RPMI7951 (cell line): ENCODE data around the gene ABCG2. TPM values are rescaled to one million over a fixed set of nuclear protein-coding genes. Genes with fewer than 3 reads are reported as not detected.
A peak's percentile ranks its signal among the peaks of the same experiment; 100 is the strongest.
"Not testable (repeated sequence)": the region's sequence is repeated elsewhere in the genome, so short reads cannot be mapped to it uniquely, and the experiment has no call there.

Experiments
- DNase-seq: peaks from one replicate; pipeline ENCODE4 v3.0.0-alpha.2; 2012; ENCODE audit warnings: low read depth
- total RNA-seq: library from RNA; depleted of rRNA; stranded (reverse); fragments of >200 nt; shearing (Covaris generic); gene quantifications from 2 replicates; pipeline ENCODE4 v1.2.3, GENCODE V29; 2014

Gene ABCG2
- total RNA-seq, 1 experiment from 2014 or later: 2.3 TPM

DNA sequence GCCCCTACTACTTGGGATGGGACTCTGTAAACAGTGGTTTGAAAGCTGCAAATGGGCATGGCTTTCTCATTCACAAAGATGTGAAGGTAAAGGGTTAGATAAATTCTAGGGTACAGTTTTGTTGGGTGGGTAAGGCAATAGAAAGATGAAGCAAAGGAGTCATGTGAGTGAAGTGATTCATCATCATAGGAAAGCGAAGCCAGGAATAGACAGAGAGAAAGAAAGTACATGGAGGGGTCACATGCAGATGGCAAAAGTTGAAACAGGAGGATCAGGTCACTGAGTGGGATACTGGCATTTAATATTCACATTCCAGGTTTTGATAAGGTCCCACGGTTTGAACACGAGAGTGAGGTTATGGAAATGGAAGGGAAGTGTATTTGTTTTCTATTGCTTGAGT lies 8.2 kb upstream of the ABCG2 start:
- peak; percentile 12 for DNase-seq

DNA sequence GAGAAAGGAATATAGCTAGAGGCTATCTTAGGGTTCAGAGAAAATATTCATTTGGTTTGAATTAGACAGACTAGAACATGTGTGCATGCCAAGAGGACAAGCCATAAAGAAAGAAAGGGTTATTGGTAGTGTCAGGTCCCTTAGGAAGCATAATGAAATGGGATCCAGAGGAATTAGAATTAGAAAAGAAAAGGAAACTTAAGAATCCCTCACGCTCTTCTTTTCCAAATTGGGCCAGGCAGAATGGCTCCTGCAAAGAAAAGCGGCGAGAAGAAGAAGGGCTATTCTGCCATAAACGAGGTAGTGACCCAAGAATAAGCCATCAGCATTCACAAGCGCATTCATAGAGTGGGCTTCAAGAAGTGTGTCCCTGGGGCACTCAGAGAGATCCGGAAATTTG lies 4.9 kb upstream of the ABCG2 start:
- no peak for DNase-seq

DNA sequence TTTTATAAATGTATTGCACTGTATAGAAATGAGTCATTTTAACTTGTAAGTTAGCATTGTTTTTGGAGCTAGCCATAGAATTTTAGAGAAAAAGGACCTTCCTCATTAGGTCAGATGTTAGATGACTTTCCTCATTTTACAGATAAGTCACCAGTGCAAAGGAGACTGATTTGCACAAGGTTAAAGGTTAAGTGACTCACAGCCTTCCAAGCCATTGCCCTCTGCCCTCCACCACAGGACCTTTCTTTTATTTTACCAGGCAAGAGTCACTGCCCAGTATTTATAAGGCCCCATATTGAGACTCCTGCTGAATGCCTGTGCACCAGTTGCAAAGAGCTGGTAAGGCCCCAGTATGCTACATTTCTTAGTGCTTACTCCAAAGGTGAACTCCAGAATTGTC lies 4.2 kb upstream of the ABCG2 start:
- DNase-seq: no peak

DNA sequence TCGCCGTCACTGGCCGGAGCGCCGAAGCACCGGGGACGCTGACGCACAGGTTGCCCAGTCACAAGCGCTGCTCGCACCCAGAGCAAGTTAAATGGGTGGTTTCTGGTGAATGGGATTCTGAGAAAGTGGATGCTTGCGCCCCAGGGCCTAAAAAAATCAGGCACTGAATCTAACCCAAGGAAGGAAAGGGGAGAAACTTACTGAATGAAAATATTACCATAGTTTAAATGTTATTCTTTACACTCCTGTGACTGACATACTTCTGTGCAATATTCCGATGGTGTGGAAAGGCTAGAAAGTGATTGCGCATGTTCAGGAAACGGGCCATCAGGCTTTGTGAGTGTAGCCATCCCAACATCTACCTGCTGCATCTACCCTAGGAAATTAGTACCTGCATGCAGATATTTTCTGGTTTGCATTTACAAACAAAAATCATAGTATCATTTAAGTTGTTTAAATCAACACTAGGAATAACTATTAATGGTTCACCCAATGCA lies 838 bp upstream of the ABCG2 start:
- DNase-seq: no peak

DNA sequence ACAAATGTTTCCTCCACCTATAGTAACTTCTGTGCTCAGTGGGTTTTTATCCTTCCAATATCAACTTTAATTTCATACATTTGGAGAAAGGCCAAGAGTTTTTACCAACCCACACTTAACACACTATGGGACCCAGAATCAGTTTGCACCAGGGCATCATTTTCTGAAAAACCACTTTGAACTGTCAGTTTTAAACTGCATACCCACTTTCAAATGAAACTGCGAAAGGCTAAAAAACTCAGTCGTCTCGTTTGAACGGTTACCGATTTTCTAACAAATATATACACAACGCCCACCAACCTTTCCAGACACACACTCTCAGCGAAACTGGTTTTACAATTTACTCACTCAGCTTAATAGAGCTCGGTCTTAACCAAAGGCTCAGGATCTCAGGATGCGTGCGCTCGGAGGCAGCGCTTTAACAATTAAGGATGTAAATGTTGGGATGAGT lies 376 bp downstream of the ABCG2 start:
- DNase-seq: no peak

DNA sequence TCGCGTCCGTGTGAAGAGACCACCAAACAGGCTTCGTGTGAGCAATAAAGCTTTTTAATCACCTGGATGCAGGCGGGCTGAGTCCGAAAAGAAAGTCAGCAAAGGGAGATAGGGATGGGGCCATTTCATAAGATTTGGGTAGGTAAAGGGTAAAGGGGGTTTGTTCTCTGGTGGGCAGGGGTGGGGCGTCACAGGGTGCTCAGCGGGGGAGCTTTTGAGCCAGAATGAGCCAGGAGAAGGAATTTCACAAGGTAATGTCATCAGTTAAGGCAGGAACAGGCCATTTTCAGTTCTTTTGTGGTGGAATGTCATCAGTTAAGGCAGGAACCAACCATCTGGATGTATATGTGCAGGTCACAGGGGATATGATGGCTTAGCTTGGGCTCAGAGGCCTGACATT lies 6.1 kb downstream of the ABCG2 start:
- DNase-seq: not testable (repeated sequence)

DNA sequence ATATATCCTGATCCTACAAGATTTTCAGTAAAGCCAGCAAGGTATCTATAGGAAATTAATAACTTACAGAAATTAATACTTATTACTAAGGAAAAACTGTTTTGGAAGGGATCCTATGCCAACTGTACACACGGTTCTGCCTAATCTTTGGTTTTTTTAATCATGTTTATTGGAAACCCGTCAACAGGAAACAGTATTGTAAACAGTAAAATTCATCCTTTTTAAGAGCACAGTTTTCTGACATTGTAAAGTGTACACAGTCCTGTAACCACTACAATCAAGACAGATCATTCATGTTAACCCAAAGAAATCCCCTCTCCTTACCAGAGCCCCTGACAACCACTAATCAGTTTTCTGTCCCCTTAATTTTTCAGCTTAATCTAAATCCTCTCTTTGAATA lies 9.9 kb downstream of the ABCG2 start:
- DNase-seq: no peak

DNA sequence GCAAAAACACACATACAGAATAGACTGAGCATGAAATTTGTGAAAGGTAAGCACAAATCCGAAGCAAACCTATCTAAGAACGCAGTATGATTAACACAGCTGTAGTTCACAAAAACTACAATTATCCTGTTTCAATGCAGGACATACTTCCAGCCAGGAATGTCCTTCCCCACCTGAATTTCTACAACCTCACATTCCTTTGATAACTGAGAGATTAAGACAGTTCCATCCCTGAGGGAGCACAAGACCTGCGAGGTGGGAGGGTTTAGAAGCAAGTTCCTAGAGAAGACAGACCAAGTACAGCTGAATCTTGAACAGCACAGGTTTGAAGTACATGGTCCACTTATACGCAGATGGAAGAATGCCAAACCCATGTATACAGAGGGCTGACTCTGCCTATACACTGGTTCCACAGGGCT lies 10.6 kb downstream of the ABCG2 start:
- no peak for DNase-seq

DNA sequence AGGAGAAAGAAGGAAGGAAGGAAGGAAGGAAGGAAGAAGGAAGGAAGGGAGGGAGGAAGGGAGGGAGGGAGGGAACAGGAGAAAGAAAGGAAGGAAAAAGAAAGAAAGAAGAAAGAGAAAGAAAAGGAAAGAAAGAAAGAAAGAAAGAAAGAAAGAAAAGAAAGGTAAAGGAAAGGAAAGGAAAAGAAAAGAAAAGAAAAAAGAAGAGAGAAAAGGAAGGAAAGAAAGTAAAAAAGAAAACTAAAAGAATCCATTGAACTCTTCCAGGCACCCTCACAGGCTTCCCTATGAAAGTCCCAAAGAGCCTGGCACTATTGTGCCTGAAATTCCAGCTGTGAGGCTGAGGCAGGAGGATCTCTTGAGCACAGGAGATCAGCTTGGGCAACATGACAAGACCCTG lies 11.5 kb downstream of the ABCG2 start:
- DNase-seq: no peak

DNA sequence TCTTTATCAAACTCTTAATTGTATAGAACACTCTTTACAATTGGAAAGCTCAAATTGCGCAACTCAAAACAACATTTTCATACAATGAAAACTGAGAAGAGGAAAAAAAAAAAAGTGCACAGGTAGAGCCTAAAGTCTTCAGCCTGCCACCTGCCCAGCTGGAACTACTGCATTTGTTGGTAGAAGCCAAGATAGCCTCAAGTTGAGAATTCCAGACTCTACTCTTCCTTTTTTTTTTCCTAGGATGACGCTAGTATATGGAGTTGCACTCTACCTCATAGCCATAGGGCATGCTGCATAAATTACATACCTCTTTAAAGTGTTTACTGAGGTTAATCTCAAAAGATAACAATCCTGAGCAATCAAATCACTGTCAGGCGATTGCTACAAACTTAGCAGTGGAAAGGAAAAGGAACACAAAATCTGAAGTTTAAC lies 13.6 kb downstream of the ABCG2 start:
- peak; percentile 9 for DNase-seq

DNA sequence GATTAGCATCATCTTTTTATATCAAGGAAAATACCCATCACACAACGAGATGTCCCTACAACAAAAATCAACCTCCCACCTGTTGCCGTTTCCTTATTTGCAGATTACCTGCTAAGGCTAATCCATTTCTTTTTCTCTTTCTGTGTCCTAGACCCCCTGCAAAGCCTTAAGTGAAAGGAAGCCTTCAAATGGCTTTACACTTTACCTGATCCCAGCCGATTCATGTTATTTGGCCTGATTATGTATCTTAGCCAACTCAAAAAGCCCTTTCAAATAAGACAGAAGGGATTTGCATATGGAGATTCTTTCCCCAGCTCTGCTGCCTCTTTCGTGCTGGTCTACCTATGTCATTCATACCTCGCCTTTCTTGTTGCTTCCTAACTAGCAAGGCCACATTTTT lies 14.4 kb downstream of the ABCG2 start:
- DNase-seq: no peak

DNA sequence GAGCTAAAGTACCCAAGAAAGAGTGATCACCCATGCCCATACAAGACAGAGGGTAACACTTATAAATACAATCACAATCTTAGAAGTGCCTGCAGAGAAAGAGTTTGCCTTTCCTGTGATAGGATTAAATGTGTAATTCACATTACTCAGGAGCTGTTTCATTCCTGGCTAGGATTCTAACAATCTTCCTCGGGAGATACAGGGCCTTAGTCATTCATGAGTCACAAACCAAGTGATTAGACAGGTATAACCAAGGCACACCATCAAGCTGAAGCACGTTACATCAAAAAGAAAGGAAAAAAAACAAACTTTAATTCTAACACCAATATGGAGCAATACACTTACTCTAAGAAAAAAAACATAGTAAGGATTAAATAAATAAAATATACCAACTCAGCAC lies 14.9 kb downstream of the ABCG2 start:
- DNase-seq: peak; percentile 69

DNA sequence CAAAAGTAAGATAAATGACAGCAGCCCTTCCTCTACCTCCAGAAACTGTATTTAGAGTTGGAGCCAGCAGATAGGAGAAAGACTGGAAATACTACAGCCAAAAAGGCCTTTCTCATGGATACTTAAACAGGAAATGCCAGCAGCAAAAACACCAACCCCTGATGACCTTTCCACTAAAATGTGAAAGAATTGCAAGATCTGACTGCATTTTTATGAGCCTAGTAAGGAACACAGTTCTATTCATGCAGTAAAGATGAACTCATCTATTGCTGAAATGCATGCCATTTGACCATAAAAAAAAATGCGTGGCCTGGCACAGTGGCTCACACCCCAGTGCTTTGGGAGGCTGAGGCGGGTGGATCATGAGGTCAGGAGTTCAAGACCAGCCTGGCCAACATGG lies 19.9 kb downstream of the ABCG2 start:
- DNase-seq: peak; percentile 72

DNA sequence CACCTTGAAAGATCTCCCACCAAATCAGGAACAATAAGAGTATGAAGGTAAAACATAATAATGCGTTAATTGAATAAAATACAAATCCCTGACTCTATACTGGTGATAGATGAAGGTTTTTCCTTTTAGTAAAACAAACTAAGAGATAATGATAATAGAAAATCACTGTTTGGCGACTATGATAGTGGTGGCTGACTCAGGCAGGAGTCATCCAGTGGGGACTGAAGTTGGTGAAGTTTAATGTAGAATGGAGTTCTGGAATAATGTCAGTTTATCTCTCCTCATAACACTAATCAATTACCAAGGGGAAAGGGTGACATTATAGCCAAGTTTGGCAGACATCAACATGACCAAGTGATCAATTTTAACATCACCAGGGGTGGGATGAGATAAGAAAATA lies 21.3 kb downstream of the ABCG2 start:
- DNase-seq: peak; percentile 24

DNA sequence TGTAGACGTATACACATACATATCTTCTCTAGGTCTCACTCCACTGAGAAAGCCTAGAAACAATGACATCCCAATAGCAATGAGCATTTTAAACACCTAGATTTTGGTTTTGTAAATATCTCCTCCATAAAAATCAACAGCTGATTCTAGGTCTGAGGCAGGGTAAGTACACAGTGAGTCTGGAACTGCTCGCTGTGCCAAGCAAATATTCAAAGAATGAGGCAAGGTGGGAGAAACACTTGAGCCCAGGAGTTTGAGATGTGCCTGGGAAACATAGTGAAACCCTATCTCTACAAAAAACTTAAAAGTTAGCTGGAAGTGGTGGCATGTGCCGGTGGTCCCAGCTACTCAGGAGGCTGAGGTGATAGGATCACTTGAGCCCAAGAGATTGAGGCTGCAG lies 22.2 kb downstream of the ABCG2 start:
- DNase-seq: no peak

DNA sequence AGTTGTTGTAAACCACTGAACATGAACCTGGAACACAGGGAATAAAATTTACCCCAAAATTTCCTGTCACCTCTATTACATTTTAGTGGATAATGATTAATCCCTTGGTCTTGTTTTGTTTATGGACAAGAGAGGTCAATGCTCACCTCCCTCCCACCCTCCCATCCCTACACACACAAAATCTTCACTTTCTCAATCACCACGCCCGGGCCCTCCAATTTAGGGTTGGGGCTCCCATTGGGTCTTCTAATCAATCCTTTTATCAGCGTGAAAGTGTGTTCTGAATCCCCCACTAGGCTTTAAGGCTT lies 23.1 kb downstream of the ABCG2 start:
- no peak for DNase-seq

DNA sequence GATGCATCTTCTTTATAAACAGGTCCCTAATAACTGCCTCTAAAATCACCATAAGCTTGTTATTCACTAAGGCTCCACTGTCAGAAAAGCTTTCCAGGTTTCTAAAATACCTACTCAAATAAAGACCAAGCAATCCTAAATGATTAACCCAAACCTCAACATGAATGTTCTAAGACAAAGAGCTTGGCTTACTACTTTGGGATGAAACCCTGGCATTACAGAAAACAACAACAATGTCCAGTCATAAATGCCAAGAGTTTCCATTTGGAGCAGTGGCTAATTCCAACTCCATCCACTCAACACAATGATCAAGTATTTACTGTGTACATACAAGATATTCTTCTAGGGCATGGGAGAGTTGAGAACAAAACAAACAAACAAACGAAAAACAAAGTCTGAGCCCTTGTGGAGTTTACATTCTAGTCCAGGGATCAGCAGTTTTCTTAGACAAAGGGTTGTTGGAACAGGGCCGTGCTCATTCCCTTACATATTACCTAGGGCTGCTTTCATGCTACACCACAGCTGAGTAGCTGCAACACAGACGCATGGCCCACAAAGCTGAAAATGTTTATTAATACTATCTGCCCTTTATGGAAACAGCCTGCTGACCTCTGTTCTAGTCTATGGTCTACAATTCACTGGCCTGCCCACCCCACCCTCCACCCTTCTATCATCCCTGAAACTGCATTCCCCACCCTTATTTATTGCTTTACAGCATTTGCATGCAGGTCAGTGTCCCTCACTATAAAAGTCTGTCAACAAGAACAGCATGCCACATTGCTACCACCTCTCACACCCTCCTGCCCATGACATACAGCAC lies 23.7 kb downstream of the ABCG2 start:
- DNase-seq: no peak

DNA sequence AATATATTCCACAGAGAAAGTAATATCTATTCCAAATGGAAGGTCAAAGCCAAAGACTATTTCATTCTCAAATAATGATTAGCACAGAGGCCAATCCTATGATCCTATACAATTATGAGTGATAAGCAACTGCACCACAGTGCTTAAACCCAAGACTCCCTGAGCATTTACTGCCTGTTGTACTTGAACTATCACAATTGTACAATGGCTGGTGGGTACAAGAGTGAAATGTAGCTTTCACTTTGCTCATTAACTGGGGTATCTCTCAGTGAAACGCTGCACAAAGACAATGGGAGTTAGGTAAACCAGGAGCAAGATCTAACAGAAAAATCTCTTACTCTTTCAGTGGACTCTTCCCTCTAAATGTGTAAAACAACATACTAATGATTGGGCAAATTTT lies 24.3 kb downstream of the ABCG2 start:
- DNase-seq: no peak

DNA sequence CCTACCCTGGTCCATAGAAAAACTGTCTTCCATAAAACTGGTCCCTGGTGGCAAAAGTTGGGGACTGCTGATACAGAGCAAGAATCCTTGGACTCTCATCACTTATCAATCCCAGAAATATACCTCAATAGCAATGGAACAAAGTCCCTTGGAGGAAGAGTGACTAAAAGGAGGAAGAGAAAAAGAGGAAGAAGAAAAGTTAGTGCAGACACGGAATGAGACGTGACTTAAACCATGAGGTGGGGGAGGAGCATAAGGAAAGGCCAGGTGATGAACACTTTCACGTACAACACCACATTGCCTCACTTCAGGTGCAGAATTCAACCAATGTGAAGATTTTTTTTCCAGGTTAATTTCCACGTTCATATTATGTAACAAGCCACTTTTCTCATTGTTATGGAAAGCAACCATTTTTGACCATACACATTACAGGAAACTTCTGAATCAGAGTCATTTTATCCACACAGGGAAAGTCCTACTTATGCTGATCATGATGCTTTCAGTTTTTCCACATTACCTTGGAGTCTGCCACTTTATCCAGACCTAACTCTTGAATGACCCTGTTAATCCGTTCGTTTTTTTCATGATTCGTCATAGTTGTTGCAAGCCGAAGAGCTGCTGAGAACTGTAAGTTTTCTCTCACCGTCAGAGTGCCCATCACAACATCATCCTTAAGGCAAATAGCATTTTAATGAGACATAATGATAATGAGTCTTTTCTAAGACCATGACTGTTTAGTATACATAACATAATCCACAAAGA lies 27.7 kb downstream of the ABCG2 start:
- no peak for DNase-seq

DNA sequence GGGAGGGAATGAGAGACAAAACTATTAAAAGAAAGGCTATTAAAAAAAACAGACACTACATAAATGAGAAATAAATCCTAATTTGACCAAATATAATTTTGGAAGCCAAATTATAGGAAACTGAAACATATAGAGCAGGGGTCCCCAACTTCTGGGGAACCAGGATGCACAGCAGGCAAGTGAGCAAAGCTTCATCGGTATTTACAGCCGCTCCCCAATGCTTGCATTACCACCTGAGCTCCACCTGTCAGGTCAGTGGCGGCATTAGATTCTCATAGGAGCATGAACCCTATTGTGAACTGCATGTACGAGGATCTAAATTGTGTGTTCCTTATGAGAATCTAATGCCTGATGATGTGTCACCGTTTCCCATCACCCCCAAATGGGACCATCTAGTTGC lies 28.4 kb downstream of the ABCG2 start:
- no peak for DNase-seq

DNA sequence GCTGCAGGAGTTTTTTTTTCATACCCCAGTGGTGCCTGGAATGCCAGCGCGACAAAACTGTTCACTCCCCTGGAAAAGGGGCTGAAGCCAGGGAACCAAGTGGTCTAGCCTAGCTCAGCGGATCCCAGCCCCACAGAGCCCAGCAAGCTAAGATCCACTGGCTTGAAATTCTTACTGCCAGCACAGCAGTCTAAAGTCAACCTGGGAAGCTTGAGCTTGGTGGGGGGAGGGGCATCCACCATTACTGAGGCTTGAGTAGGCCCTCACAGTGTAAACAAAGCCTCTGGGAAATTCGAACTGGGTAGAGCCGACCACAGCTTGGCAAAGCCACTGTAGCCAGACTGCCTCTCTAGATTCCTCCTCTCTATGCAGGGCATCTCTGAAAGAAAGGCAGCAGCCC lies 36.2 kb downstream of the ABCG2 start:
- DNase-seq: not testable (repeated sequence)

DNA sequence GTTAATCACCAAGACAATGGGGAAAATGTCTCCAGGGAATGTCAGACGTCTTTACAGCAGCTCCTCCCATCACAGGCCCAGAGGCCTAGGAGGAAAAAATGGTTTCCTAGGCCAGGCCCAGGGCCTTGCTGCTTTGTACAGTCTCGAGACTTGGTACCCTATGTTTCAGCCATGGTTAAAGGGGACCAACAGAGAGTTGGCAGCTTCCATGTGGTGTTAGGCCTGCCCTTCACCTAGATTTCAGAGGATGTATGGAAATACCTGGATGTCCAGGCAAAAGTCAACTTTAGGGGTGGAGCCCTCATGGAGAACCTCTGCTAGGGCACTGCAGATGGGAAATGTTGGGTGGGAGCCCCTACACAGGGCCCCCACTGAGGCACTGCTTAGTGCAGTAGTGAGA lies 38.5 kb downstream of the ABCG2 start:
- DNase-seq: no peak

DNA sequence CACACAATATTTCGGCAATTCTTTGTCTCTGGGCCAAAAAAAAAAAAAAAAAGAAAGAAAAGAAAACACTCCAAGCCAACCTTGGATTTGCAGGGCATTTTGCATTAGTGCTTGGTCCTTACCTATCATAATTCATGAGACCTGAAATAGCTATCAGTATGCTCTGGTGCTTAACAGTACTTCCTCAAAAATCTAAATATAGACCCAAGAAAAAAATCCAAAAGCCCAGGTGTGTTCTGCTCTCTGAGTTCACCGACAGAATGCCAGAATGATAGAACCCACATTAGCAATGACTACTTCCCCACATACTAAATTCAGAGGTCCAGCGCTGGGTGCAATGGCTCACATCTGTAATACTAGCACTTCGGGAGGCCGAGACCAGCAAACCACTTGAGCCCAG lies 42.9 kb downstream of the ABCG2 start:
- DNase-seq: no peak
